KOPT-K1 (cell line): ENCODE results near the gene MYO18B.
"Not testable (repeated sequence)": the region's sequence is repeated elsewhere in the genome, so short reads cannot be mapped to it uniquely, and the experiment has no call there.

Source experiments
- H3K27ac ChIP-seq: fragments of 200-600 bp; sonication (generic); 2 replicates; pipeline ENCODE4 v1.5.1; 2016; ENCODE audit warnings: antibody characterized with exemption, mild to moderate bottlenecking, low read depth, low read length; ENCODE audit not compliant: poor library complexity, severe bottlenecking
- H3K36me3 ChIP-seq: fragments of 200-600 bp; sonication (generic); 2 replicates; pipeline ENCODE4 v1.5.1; 2017; ENCODE audit warnings: antibody characterized with exemption, mild to moderate bottlenecking, low read length, moderate library complexity; ENCODE audit not compliant: insufficient read depth
- H3K9me3 ChIP-seq: fragments of 200-600 bp; sonication (generic); 2 replicates; pipeline ENCODE4 v1.5.1; 2017; ENCODE audit warnings: antibody characterized with exemption, low read length, mild to moderate bottlenecking; ENCODE audit not compliant: insufficient read depth, poor library complexity, severe bottlenecking

MYO18B gene

DNA sequence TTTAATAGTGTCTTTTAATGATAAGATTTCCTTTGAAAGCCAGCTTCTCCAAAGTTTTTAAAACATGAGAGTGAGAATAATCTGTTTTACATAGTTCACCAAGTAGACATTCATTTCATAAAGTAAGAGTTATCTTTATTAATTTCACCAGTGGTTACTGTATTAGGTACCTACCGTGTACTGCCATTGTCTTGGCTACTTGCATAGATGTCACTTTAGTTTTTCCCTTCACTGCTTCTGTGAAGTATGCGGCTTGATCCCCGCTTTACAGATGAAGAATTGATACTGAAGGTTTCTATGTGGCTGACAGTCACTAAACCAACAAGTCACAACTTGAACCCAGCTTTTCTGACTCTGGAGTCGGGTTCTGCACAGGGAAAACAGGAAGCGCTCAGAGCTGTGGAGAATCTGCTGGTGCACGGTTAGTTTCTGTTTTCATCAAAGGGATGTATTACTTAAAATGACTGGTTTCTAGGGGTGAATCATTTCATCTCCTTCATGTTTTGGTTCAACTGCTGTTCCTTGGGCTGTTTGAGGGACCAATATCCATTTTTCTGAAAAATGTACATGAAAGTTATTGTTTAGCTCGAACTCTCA lies 39.3 kb upstream of the MYO18B start:
- H3K36me3 ChIP-seq, result peaks cover 79% of the 10 kb centered on the region
- no peaks in the 10 kb centered on the region for H3K9me3 ChIP-seq
- peak overlapping the region; percentile 91 for H3K27ac ChIP-seq

DNA sequence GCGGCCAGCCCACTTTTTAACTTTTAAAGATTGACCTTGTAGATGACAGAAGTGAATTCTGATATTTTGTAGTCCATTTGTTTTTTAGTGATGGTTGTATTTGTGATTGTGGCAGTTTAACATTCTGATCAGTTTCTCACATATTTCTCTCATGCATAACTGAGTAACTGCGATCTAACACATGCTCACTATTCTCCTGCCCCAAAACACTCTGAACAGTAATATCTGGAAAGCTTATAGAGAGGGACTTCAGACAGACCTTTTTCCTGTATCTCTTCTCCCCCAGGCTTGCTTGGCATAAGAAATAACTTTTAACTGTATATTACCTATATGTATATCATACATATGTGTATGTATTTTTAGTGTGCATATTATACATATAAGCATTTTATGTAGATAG lies 37.3 kb upstream of the MYO18B start:
- H3K9me3 ChIP-seq, result no peaks in the 10 kb centered on the region
- peaks cover 77% of the 10 kb centered on the region for H3K36me3 ChIP-seq
- peak overlapping the region; percentile 91 for H3K27ac ChIP-seq

- H3K9me3 ChIP-seq, result no peaks in the 10 kb centered on the region
- H3K36me3 ChIP-seq, result peaks cover 79% of the 10 kb centered on the region
- peak overlapping the region; percentile 91 for H3K27ac ChIP-seq
Measured at GRCh38 chr22:25706197-25706596, 35.8 kb upstream of the MYO18B start.

DNA sequence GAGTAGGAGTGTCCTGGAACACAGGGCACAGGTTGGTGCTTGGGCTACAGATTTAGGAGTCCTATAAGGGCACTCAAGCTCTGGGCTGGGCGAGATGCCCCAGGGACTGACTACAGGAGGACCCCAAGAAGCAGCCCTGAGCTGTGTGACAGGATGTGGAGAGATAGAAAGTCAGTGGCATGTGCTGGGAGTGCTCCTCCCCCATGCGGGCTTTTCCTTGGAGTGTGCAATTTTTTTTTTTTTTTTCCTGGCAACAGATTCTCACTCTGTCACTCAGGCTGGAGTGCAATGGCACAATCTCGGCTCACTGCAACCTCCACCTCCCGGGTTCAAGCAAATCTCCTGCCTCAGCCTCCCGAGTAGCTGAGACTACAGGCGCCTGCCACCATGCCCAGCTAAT lies 33.6 kb upstream of the MYO18B start:
- H3K27ac ChIP-seq, result peak overlapping the region; percentile 91
- H3K36me3 ChIP-seq, result peaks cover 96% of the 10 kb centered on the region
- not testable (repeated sequence) for H3K9me3 ChIP-seq

GRCh38 chr22:25709758-25710157 lies 32.2 kb upstream of the MYO18B start:
- Histone ChIP-seq H3K27ac (peak overlapping the region; percentile 91), H3K36me3 (peaks cover 96% of the 10 kb centered on the region), H3K9me3 (no peaks in the 10 kb centered on the region)

DNA sequence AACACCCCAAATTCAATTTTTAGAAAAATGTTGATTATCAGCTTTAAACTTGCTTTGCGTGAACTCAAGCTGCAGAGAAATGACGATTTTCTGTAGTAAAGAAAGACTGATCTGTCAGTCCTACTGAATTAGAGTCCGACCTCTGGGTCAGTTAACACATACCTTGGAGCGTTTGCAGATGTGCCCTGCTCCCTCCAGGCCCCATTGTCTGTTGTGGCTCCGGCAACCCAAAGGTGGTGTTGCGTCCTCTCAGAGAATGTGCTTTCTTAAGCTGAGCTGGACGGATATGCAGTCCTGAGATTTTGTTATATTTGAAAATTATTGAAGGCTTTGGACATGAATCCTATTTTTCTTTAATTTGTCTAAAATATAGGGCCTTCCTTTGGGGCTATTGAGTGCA lies 31.5 kb upstream of the MYO18B start:
- peaks cover 96% of the 10 kb centered on the region for H3K36me3 ChIP-seq
- peak overlapping the region; percentile 91 for H3K27ac ChIP-seq
- no peaks in the 10 kb centered on the region for H3K9me3 ChIP-seq

DNA sequence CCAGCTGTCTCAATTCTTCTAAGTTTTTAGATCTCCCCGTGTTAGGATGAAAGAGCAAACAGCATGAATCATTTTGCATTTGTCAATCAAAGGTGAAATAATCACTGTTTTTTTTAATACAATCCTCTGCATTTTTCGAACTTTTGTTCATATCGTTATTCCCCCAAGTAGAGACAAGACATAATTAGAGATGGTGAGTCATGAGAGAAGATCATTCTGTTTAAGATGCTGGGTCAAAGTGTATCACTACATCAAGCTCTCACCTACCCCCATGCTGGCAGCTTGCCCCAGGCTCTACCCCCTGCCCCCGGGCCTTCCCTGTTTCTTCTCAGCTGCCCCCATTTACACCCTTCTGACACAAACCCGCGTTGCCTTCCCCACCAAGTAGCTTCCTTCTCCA lies 30.5 kb upstream of the MYO18B start:
- Histone ChIP-seq H3K36me3 (peaks cover 96% of the 10 kb centered on the region), H3K9me3 (no peaks in the 10 kb centered on the region), H3K27ac (peak overlapping the region; percentile 91)

DNA sequence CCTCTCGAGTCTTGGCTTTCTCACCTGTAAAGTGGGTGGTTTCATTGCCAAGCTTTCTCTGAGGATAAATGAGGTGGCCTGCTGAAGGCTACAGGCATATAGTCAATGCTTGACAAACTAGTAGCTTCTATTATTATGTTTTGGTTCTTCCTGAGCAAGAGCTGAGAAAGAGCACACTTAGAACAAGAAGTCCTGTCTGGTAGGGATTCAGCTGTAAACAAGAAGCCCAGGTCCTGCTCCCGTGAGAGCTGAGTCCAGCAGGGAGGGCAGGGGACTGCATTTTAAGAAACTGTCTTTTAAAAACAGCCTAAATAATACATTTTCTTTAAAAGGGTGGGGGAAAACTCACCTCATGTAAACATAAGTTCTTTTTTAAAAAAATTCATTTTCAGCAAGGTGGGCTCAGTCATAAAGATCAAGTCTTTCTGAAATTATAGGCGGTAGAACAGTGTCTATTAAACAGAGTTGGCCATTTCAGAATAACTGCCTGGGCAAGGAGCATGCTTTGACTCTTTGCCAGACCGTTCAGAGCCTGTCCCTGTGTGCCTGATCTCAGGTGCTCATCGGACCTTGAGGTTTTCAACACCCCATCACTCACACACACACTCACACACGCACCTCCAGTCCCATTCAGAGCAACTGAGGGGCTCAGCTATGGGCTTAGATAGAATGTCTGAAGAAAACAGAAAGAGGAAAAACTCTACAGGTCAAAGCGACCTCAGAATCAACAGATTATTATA lies 29.2 kb upstream of the MYO18B start:
- H3K27ac ChIP-seq, result peak overlapping the region; percentile 91
- peaks cover 97% of the 10 kb centered on the region for H3K36me3 ChIP-seq
- H3K9me3 ChIP-seq, result no peaks in the 10 kb centered on the region

DNA sequence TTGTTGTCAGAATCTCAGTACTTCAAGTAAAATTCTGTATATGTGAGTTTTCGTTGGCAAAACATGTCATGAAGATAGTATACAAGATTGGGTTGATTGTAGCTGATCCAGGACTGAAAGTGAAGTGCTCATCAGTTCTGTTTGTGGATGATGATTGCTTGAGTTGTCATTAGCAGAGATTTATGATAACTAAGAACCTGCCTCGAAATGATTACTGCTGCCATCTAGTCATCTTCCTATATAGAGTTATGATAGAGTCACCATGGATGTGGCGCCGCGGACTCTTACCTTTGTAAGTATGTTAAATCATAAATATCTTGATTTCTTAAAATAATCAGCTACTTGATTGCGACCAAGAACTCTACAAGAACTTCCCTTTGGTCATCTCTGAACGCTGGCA lies 27.9 kb upstream of the MYO18B start:
- H3K9me3 ChIP-seq, result no peaks in the 10 kb centered on the region
- H3K27ac ChIP-seq, result peak overlapping the region; percentile 91
- peaks cover 100% of the 10 kb centered on the region for H3K36me3 ChIP-seq

DNA sequence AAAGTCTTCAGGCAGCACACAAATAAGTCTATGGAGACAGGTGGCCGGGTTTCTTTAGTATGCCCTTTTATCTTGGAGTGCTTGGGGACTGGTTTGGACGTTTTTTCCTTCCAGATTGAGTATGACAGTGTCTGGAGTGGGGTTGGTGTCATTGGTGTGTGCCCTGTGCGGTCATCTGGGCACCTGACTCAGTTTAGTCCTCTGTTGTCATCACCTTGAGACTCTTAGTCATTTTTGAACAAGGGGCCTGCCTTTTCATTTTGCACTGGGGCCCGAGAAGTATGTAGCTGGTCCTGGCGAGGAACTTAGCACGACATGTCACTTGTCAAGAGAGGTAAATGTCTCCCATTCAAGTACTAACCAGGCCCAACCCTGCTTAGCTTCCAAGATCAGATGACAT lies 27.2 kb upstream of the MYO18B start:
- Histone ChIP-seq H3K27ac (peak overlapping the region; percentile 91), H3K36me3 (peaks cover 100% of the 10 kb centered on the region), H3K9me3 (no peaks in the 10 kb centered on the region)

DNA sequence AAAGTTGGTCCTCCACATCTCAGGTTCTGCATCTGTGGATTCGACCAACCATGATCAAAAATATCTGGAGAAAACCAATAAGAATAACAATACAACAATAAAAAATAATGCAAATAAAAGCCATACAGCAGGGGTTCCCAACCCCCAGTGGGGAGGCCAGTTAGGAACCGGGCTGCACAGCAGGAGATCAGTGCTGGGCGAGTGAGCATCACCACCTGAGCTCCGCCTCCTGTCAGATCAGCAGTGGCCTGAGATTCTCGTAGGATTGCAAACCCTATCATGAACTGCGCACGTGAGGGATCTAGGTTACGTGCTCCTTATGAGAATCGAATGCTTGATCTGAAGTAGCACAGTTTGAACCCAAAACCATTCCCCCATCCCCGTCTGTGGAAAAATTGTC lies 25.4 kb upstream of the MYO18B start:
- Histone ChIP-seq H3K9me3 (no peaks in the 10 kb centered on the region), H3K36me3 (peaks cover 100% of the 10 kb centered on the region), H3K27ac (peak overlapping the region; percentile 52)

DNA sequence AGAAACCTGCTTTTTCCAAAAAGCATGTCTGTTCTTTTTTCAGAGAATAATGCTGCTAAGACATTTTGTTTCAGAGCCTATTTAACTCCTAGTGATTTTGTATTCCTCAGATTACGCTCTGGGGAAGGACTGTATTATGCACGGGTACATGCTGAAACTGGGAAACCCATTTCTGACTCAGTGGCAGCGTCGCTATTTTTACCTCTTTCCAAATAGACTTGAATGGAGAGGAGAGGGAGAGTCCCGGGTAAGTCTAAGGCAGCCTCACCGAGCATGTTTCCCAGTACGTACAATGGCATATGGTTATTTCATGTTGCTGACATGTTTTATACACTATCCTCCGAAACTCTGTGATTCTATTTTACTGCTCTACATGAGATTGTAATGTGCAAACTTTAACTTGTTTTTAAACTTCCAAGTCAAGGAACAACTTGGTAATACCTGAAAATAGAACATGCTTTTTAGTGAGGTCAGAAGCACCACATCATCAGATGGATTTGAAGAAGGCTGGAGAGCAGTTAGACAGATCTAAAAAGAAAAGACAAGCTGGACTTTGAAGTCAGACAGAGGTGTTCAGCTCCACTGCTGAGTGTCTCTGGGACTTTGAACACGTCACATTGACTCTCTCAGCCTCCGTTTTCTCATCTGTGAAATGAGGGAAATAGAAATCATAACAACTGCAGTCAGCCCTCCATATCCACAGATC lies 23.7 kb upstream of the MYO18B start:
- H3K36me3 ChIP-seq, result peaks cover 100% of the 10 kb centered on the region
- H3K9me3 ChIP-seq, result no peaks in the 10 kb centered on the region
- H3K27ac ChIP-seq, result peak overlapping the region; percentile 52

DNA sequence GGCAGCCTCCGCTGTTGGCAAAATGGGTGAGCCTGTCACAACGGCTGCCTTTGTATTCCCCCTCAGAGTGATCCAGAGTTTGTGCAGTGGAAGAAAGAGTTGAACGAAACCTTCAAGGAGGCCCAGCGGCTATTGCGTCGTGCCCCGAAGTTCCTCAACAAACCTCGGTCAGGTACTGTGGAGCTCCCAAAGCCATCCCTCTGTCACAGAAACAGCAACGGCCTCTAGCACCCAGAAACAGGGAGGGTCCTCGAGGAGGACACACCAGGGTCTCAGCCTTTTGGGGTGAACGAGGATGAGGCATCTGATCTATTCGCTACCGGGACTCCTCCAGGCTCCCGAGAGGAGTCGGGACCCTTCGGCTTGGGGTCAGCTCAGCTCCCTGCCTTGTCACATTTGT lies 19.8 kb upstream of the MYO18B start:
- Histone ChIP-seq H3K27ac (peak overlapping the region; percentile 99), H3K9me3 (no peaks in the 10 kb centered on the region), H3K36me3 (peaks cover 86% of the 10 kb centered on the region)

DNA sequence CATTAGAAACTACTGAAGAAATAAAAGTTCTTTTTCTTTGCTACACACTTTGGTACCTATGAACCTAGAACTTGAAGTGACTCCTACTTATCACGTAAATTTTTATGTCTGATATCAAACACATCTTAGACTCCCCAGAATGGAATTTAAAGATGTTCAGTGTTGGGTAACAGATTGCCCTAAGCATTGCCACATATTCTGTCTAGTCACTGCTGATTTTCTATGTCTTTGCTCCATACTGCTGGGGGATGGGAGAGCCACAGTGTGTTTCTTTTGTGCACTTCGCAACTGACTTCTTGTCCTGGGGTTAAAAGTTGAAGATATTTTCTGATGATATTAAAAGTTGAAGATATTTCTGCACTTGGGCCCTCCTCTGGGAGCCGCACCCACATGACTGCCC lies 19.4 kb upstream of the MYO18B start:
- H3K27ac ChIP-seq, result peak overlapping the region; percentile 99
- peaks cover 85% of the 10 kb centered on the region for H3K36me3 ChIP-seq
- H3K9me3 ChIP-seq, result no peaks in the 10 kb centered on the region

GRCh38 chr22:25726241-25726640 lies 15.7 kb upstream of the MYO18B start:
- peak overlapping the region; percentile 99 for H3K27ac ChIP-seq
- H3K9me3 ChIP-seq, result no peaks in the 10 kb centered on the region
- H3K36me3 ChIP-seq, result peaks cover 64% of the 10 kb centered on the region
